ENCODE data around the gene PATJ.

PATJ gene

DNA sequence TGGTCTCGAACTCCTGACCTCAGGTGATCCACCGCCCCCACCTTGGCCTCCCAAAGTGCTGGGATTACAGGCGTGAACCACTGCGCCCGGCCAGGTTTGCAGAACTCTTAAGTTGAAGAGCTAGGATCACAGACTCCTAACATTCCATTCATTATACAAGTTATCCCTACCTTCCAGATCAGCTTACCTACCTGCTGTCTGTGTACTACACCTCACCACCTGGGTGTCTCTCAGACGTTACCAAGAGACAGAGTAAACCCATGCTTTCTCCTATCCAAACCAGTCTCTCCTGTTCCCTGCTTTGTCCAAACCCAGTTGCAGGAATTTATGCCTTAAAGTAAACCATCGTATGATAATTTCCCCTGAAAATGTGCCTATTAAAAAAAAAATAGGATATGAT, 329.4 kb downstream of the PATJ start:
- Mint-ChIP-seq H3K27ac (no peak overlapping the region), H3K4me3 (no peak overlapping the region), H3K36me3 (ENCODE audit: low read depth) (no peaks in the 10 kb centered on the region), H3K27me3 (no peaks in the 10 kb centered on the region), H3K9me3 (peaks cover 4% of the 10 kb centered on the region), H3K4me1 (ENCODE audit: low read depth) (no peaks in the 10 kb centered on the region)
- intact Hi-C loops (cut with micrococcal nuclease): no loop called here

DNA sequence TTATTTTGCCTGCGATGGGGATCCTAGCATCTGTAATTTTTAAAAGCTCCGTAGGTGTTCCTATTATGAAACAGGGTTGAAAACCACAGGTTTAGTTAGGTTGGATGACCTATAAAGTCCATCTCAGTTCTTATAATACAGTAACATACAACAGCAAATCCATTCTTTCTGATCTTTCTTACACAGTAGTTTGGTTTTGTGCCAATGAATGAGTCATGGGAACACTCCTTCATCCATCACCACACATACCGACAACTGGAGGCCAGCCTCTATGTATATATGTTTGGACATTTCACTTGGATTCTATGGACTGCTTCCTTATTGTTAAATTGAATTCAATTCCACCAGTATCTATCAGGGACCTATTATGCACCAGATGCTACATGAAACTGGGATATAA, 334.0 kb downstream of the PATJ start:
- Mint-ChIP-seq H3K27ac (no peak overlapping the region), H3K27me3 (no peaks in the 10 kb centered on the region), H3K4me1 (ENCODE audit: low read depth) (no peaks in the 10 kb centered on the region), H3K4me3 (no peak overlapping the region), H3K9me3 (no peaks in the 10 kb centered on the region), H3K36me3 (ENCODE audit: low read depth) (no peaks in the 10 kb centered on the region)
- intact Hi-C loops (cut with micrococcal nuclease): no loop called here

DNA sequence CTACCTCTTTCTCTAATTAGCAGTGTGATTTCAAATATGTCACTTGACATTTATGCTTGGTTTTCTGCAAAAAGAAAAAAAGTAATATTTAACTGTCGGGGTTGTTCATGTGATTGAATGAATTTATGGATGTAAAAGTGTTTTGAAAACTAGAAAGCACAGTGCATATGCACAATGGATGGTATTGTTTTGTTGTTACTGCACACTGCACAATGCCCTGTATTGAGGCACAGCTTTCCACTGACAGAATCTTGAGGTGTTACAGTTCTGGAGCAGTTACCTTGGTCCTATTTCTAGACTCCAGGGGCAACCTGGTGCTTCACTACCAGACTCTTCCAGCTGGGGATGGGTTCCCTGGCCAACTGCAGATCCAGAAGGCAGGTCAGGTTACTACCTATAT, 335.5 kb downstream of the PATJ start:
- H3K4me3 Mint-ChIP-seq: no peak overlapping the region
- no peaks in the 10 kb centered on the region for H3K36me3 Mint-ChIP-seq (ENCODE audit: low read depth)
- no peak overlapping the region for H3K27ac Mint-ChIP-seq
- no peaks in the 10 kb centered on the region for H3K4me1 Mint-ChIP-seq (ENCODE audit: low read depth)
- no peaks in the 10 kb centered on the region for H3K9me3 Mint-ChIP-seq
- intact Hi-C loops (cut with micrococcal nuclease): no loop called here
- no peaks in the 10 kb centered on the region for H3K27me3 Mint-ChIP-seq

DNA sequence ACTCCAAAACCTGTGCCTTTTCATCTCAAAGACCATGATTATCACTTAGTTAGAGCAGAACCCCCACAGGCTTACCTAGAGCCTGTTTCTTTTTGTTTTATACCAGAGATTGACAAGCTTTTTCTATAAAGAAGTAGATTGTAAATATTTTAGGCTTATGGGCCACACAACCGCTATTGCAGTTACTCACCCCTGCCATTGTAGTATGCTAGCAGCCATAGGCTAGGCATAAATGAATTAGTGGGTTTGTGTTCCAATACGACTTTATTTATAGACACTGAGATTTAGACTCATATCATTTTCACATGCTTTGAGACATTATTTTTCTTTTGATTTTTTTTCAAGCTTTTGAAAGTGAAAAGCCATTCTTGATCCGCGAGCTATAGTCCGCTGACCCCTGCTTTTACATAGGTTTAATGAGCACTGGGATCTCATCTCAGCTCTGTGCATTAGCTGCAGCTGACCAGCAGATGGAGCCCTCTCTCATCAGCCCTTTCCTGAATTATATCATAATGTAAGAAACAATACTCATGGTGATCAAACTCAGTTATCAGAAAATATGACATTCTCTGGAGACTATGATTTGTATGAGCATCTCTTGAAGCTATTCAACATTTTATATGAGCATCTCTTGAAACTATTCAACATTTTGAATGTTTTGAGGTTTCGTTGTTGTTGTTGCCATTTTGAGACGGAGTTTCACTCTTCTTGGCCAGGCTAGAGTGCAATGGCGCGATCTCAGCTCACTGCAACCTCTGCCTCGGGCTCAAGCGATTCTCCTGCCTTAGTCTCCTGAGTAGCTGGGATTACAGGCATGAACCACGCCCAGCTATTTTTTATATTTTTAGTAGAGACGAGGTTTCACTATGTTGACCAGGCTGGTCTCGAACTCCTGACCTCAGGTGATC, 340.4 kb downstream of the PATJ start:
- H3K27ac Mint-ChIP-seq: no peak overlapping the region
- intact Hi-C loops (cut with micrococcal nuclease): loop anchor here (2.0 kb wide), 2 partner anchors 62 to 324 kb away; no protein-coding TSS in a partner anchor
- H3K27me3 Mint-ChIP-seq: no peaks in the 10 kb centered on the region
- H3K4me1 Mint-ChIP-seq (ENCODE audit: low read depth): no peaks in the 10 kb centered on the region
- no peak overlapping the region for H3K4me3 Mint-ChIP-seq
- no peaks in the 10 kb centered on the region for H3K9me3 Mint-ChIP-seq
- no peaks in the 10 kb centered on the region for H3K36me3 Mint-ChIP-seq (ENCODE audit: low read depth)

DNA sequence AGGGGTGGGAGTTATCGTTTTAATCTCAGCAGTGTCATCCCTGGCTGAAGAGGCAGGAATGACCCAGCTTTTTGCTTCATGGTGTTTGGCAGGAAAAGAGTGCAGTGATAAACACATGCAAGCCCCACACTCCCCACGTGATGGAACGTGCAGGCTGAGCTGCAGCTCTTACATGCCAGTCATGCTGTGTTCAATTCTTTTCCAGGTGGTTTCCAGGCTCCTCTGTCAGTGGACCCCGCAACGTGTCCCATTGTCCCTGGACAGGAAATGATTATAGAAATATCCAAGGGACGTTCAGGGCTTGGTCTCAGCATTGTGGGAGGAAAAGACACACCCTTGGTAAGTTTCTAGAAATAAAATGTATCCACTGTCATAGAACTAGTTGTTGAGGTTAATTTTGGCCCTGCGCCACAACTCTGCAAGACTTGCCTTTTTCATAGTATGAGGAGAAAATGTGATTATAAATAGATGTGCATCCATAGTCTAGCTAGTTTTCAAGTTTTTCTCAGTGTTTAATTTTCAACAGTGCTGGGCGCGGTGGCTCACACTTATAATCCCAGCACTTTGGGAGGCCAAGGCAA, 342.1 kb downstream of the PATJ start:
- H3K27me3 Mint-ChIP-seq: no peaks in the 10 kb centered on the region
- H3K9me3 Mint-ChIP-seq: no peaks in the 10 kb centered on the region
- H3K36me3 Mint-ChIP-seq (ENCODE audit: low read depth): no peaks in the 10 kb centered on the region

DNA sequence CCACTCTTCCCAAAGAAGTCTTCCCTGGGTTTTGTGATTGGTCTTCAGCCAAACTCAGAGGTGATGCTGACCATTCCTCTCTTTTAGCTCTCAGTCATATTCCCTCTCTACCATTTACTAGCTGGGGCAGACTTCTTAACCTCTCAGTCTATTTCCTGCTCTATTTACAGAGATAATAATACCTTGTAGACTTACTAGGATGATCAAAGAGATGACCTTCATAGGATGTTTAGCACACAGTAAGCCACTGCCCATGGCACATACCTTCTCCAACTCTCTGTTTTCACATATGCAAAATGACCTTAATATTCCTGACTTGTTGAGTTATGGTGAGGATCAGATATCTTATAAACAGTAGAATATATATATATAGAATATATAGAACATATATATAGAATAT, 346.2 kb downstream of the PATJ start:
- Mint-ChIP-seq H3K36me3 (ENCODE audit: low read depth) (no peaks in the 10 kb centered on the region), H3K9me3 (no peaks in the 10 kb centered on the region), H3K4me1 (ENCODE audit: low read depth) (no peaks in the 10 kb centered on the region), H3K27ac (no peak overlapping the region), H3K4me3 (no peak overlapping the region), H3K27me3 (no peaks in the 10 kb centered on the region)
- intact Hi-C loops (cut with micrococcal nuclease): no loop called here

More for the DNA sequence above, 342.1 kb downstream of the PATJ start:
- H3K4me1 Mint-ChIP-seq (ENCODE audit: low read depth): no peaks in the 10 kb centered on the region
- no peak overlapping the region for H3K27ac Mint-ChIP-seq
- no peak overlapping the region for H3K4me3 Mint-ChIP-seq
- intact Hi-C loops (cut with micrococcal nuclease): no loop called here

DNA sequence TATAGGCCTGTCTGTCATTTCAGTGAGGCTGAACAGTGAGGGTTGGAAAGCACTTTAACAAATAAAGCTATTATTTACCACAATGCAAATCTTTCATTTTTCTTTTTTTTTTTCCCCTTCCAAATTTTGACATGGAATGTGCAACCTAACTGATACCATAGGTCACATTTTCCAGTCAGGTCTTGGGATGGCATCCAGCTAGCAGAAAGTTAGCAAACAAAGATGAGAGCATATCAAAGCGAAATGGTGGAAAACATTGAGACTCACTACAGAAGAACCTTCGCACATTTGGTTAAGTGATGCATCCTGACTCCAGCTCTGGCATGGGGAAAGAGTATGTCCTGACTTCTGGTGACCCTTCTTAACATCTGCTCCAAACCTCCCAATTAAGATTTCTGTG, 347.3 kb downstream of the PATJ start:
- intact Hi-C loops (cut with micrococcal nuclease): no loop called here
- no peak overlapping the region for H3K4me3 Mint-ChIP-seq
- H3K27me3 Mint-ChIP-seq: no peaks in the 10 kb centered on the region
- no peak overlapping the region for H3K27ac Mint-ChIP-seq
- H3K4me1 Mint-ChIP-seq (ENCODE audit: low read depth): no peaks in the 10 kb centered on the region
- H3K36me3 Mint-ChIP-seq (ENCODE audit: low read depth): no peaks in the 10 kb centered on the region
- H3K9me3 Mint-ChIP-seq: no peaks in the 10 kb centered on the region

DNA sequence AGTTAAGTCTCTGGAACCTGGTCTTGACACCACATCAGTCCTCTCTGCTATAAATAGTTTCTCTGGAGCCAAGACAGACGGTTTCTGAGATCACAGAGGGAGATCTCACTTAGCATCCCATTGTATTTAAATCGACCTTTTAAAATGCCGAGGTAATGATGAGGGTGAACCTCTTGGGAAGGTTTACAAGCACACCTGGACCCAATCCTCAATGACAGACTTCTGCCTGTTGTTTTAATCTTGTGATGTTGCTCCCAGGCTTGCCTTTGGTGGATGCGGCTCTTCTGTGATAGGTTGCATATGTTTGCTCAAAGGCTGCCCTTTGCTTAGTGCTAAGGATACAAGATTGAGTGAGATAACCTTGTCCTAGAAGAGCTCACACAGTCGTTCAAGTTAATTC, 347.7 kb downstream of the PATJ start:
- Mint-ChIP-seq H3K36me3 (ENCODE audit: low read depth) (no peaks in the 10 kb centered on the region), H3K4me1 (ENCODE audit: low read depth) (no peaks in the 10 kb centered on the region), H3K9me3 (no peaks in the 10 kb centered on the region), H3K27me3 (no peaks in the 10 kb centered on the region), H3K27ac (no peak overlapping the region), H3K4me3 (no peak overlapping the region)
- intact Hi-C loops (cut with micrococcal nuclease): no loop called here

DNA sequence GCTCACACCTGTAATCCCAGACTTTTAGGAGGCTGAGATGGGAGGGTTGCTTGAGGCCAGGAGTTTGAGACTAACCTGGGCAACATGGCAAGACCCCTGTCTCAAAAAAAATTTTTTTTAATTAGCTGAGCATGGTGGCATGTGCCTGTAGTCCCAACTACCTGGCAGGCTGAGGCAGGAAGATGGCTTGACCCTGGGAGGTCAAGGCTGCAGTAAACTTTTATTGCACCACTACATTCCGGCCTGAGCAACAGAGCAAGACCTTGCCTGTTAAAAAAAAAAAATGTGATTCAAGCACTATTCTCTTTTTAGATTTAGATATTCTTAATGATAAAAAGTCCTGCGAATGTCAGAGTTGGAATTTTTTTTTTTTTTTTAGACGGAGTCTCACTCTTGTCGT, 349.8 kb downstream of the PATJ start:
- H3K4me3 Mint-ChIP-seq: no peak overlapping the region
- no peaks in the 10 kb centered on the region for H3K9me3 Mint-ChIP-seq
- intact Hi-C loops (cut with micrococcal nuclease): no loop called here
- H3K4me1 Mint-ChIP-seq (ENCODE audit: low read depth): no peaks in the 10 kb centered on the region
- no peak overlapping the region for H3K27ac Mint-ChIP-seq
- H3K36me3 Mint-ChIP-seq (ENCODE audit: low read depth): no peaks in the 10 kb centered on the region
- no peaks in the 10 kb centered on the region for H3K27me3 Mint-ChIP-seq

DNA sequence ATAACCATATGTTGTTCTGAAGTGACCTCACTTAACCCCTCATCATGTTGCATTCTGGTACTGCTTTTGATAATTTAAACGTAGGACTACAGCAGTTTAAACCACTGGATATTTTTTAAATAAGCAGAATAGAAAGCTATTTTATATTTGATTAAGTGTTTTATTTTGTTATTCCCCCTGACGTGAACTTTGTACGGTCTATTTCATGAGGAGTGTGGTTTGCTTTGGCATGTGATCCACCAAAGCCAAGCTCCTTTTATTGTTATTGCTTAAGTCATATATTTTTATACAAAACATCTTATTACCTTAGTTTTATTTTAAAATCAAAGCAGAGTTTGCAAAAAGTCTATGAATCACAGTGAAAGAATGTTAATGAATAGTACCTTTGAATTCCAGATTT, 351.0 kb downstream of the PATJ start:
- intact Hi-C loops (cut with micrococcal nuclease): no loop called here
- Mint-ChIP-seq H3K36me3 (ENCODE audit: low read depth) (no peaks in the 10 kb centered on the region), H3K4me3 (no peak overlapping the region), H3K4me1 (ENCODE audit: low read depth) (no peaks in the 10 kb centered on the region), H3K9me3 (no peaks in the 10 kb centered on the region), H3K27ac (no peak overlapping the region), H3K27me3 (no peaks in the 10 kb centered on the region)

DNA sequence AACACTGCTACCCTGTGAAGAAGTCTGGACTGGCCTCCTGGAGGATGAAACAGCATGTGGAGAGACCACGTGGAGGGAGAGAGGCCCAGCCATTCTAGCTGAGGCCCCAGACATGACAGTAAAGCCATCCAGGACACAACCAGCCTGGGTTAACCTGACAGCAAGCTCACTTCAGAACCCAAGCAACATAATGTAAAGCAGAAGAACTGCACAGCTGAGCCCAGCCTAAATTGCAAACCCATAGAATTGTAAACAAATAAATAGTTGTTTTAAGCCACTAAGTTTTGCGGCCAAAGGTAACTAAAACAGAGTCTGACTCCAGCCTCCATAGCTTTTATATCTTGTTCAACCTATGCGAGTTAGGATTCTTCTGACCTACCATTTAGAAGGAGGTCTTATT, 355.2 kb downstream of the PATJ start:
- H3K4me3 Mint-ChIP-seq: no peak overlapping the region
- H3K27ac Mint-ChIP-seq: no peak overlapping the region
- H3K27me3 Mint-ChIP-seq: no peaks in the 10 kb centered on the region
- H3K36me3 Mint-ChIP-seq (ENCODE audit: low read depth): no peaks in the 10 kb centered on the region
- no peaks in the 10 kb centered on the region for H3K9me3 Mint-ChIP-seq
- intact Hi-C loops (cut with micrococcal nuclease): no loop called here
- H3K4me1 Mint-ChIP-seq (ENCODE audit: low read depth): no peaks in the 10 kb centered on the region

DNA sequence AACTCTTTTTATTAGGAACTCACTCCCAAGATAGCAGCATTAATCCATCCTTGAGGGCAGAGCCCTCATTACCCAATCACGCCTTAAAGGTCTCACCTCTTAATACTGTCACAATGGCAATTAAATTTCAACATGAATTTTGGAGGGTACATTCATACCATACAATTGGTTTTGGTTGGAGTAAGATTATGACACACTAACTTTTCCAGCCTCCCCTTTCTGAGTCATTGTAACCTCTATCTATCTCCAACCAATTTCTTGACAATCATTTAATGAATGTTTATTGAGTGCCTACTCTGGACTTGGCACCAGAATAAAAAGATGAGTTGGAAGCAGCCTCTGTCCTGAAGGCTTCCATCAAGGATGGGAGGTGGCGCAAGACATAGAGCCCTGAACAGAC, 358.2 kb downstream of the PATJ start:
- Mint-ChIP-seq H3K36me3 (ENCODE audit: low read depth) (no peaks in the 10 kb centered on the region), H3K4me1 (ENCODE audit: low read depth) (no peaks in the 10 kb centered on the region), H3K27ac (no peak overlapping the region), H3K27me3 (no peaks in the 10 kb centered on the region), H3K9me3 (no peaks in the 10 kb centered on the region), H3K4me3 (no peak overlapping the region)
- intact Hi-C loops (cut with micrococcal nuclease): no loop called here

DNA sequence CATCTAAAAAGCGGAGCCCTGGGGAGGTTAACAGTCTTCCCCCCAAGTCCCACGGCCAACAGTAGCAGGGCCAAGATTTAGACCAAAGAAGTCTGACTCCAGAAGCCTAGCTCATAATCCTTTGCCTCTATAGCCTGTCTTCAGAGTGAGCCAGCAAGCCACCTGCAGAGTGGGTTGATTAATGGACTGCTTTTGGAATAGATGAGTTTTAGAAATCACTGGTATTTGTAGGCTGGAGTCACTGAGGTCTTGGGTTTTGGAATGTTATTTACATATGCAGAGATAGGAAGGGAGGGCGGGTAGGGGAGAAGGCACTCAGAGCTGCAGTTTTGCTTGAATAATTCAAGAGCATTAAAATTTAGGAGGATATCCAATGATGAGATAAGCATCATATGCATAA, 361.6 kb downstream of the PATJ start:
- intact Hi-C loops (cut with micrococcal nuclease): no loop called here
- Mint-ChIP-seq H3K27ac (no peak overlapping the region), H3K27me3 (no peaks in the 10 kb centered on the region), H3K36me3 (ENCODE audit: low read depth) (no peaks in the 10 kb centered on the region), H3K9me3 (no peaks in the 10 kb centered on the region), H3K4me1 (ENCODE audit: low read depth) (no peaks in the 10 kb centered on the region), H3K4me3 (no peak overlapping the region)

DNA sequence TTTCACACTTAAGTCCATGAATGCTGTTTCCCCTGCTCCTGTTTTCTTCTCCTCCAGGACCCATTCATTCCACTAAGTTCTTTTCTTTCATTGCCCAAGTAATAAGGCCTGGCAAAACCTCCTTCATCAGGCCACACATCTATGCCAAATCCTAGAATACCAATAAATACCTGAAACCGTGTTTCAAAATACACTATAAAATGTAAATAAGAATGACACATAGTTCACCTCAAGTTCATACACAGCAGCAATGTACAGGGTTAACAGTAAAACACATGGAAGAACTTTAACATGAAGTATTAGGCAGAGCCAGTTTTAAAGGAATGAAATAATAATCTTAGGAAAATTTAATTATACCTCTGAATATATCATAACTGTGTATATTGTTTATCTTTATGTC, 365.6 kb downstream of the PATJ start:
- H3K27ac Mint-ChIP-seq: no peak overlapping the region
- no peaks in the 10 kb centered on the region for H3K9me3 Mint-ChIP-seq
- no peak overlapping the region for H3K4me3 Mint-ChIP-seq
- H3K36me3 Mint-ChIP-seq (ENCODE audit: low read depth): no peaks in the 10 kb centered on the region
- no peaks in the 10 kb centered on the region for H3K27me3 Mint-ChIP-seq
- no peaks in the 10 kb centered on the region for H3K4me1 Mint-ChIP-seq (ENCODE audit: low read depth)
- intact Hi-C loops (cut with micrococcal nuclease): no loop called here

DNA sequence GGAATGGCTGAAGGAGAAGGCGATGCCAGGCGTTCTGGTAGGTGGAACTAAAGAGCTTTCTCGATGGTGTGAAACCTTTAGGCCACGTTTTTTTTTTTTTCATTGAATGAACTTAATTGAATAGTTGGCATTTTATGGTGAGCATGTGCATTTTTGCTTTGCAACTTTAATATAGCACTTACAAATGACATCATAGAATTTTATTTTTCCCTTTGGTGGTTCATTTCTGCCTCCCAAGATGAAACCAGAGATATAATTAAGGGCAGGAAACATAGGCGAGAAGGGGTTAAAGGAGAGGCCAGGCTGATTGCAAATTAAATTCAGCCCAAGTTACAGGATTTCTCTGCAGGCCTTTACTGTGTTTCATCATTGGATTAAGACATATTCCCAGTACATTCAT, 366.8 kb downstream of the PATJ start:
- H3K4me3 Mint-ChIP-seq: no peak overlapping the region
- no peaks in the 10 kb centered on the region for H3K27me3 Mint-ChIP-seq
- H3K9me3 Mint-ChIP-seq: no peaks in the 10 kb centered on the region
- H3K36me3 Mint-ChIP-seq (ENCODE audit: low read depth): no peaks in the 10 kb centered on the region
- no peak overlapping the region for H3K27ac Mint-ChIP-seq
- intact Hi-C loops (cut with micrococcal nuclease): no loop called here
- no peaks in the 10 kb centered on the region for H3K4me1 Mint-ChIP-seq (ENCODE audit: low read depth)
